GM19324 (cell line): ENCODE measurements around the gene REG1B.

Experiments
- ATAC-seq: cut with Tn5 transposase; IDR thresholded peaks from one replicate; pipeline ENCODE4 v1.9.1; 2021; ENCODE audit warnings: mild to moderate bottlenecking, moderate library complexity; ENCODE audit not compliant: unreplicated experiment, low FRiP score

The REG1B gene, protein sequence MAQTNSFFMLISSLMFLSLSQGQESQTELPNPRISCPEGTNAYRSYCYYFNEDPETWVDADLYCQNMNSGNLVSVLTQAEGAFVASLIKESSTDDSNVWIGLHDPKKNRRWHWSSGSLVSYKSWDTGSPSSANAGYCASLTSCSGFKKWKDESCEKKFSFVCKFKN

GRCh38 chr2:79087785-79088364 is at the start of gene REG1B:
Gene REG1B, minus strand, starts transcription at chr2:79087993. Its CDS starts 381 bp downstream, at chr2:79087612.
- no peak for ATAC-seq

DNA sequence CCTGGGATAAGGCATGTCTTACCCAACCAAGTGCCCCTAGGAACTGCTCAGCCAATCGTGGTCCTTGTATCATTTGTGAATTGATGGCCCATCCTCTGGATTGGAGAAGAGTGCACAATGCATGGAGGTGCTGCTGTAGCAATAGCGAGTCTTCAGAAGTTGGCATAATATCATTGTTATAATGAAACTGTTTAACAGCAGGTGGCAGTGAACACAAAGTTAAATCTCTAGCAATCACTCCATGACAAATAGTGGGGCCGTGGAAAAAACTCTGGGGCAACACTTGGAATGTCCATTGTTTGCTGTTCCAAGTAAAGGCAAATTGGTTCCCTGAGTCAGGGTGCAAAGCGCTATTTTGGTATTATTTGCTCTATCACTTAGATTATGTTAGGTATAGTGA is 43.9 kb upstream of the REG1B start:
- no peak for ATAC-seq

DNA sequence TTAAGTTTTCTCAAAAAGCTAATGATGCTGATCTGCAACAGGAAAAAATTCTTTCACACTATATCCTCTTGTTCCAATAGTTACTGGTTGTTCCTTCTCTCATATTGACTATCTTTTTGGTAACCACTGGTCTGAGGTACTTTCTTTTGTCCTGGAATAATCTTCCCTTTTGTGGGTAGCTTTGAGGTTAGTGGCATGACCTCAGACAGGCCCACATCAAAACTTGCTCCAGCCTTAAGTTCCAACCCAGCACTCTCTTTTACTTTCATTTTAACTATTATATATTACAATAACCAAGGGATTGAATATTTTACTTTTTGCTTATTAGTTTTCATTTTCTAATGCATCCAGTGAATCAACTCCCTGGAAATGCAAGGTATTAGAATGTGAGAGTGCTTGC is 42.0 kb upstream of the REG1B start:
- ATAC-seq: no peak

GRCh38 chr2:79129260-79129659 is 41.5 kb upstream of the REG1B start:
- ATAC-seq: no peak

DNA sequence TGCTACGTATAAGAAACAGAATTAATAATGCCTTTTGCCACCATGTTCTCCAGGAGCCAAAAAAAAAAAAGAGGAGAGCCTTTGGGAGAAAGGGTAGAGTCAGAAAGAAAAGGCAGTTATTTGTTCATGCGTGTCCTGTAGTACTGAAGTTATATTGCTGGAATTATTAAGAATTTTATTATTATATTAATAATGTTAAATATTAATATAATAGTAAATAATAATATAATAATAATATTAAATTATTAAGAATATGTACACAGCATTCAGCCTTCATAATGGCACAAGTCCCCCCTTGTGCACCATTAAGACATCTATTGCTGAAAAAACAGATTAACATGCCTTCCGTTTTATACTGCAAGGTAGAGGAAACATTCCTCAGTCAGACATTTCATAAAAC is 40.6 kb upstream of the REG1B start:
- ATAC-seq: no peak

DNA sequence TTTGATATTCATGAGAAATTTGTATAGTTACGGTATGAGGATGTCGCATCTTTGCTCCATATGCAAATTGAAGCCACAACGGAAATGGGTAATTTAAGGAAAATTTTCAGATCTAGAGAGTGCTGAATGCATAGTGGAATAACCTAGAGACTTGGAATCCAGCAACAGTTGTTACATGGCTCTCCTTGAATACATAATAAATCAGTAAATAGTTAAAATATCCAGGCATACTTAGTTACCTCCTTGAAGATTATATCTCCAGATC is 37.9 kb upstream of the REG1B start:
- ATAC-seq: no peak

DNA sequence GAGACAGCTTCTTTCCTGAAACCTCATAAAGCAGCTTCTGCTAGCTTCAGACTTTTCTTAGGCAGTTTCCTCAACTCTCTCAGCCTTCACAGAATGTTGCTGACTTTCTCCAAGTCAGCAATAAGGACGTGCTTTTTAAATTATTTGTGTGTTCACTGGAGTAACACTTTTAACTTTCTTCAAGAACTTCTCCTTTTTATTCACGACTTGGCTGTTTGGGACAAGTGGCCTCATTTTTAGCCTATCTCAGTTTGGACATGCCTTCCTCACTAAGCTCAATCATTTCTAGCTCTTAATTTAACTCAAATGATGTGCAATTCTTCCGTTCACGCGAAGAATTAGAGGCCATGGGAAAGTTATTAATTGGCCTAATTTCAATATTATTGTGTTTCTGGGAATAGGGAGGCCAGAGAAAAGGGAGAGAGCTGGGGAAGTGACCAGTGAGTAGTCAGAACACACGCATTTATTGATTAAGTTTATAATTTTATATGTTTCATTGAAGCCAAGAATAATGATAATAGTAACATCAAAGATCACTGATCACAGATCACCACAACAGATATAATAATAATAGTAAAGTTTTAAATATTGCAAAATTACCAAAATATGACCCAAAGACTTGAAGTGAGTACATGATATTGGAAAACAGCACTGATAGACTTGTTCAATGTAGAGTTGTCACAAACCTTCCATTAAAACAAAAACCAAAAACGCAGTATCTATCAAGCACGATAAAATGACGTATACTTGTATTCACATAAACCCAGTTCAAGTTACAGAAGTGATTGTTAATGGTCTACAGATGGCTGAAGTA is 37.3 kb upstream of the REG1B start:
- ATAC-seq: no peak

DNA sequence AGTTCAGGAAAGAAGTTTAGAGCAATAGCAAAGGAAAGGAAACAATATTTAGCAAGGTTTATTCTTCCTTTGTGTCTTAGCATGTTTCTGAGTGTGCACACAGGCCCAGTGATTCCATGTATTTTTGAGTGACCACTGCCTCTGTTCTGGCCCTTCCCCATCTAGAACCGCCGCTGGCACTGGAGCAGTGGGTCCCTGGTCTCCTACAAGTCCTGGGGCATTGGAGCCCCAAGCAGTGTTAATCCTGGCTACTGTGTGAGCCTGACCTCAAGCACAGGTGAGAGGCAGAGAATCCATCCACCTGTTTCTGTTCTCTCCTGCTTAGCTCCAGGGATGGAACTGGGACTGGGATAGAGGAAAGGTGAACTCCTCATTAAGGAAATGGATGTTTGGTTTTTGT is 34.9 kb upstream of the REG1B start:
- no peak for ATAC-seq

DNA sequence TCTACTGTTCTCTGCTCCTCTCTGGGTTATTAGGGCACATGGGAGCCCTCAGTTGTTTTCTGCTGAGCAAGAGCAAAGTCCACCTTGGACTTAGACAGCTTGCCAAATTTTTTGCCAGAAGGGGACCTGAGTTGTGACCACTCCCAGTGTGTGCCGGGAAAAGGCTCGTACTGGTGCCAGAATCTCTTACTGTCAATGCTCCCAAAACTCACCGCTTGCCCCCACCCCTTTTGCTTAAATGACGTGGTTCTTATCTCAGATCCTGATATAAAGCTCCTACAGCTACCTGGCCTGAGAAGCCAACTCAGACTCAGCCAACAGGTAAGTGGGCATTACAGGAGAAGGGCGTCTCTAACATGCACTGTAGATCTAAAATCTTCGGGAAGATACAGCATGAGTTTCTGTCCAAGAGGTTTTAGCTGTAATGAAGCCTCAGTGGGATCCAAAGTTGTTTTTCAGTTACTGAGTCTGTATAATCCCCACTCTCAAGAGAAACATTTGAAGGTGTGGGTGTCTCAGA is 32.5 kb upstream of the REG1B start, which contains the start of gene REG1A:
Gene REG1A, plus strand, starts transcription at position 295 of the 520 bp plus-strand sequence. CDS start 374 bp downstream, outside the sequence.
- no peak for ATAC-seq

DNA sequence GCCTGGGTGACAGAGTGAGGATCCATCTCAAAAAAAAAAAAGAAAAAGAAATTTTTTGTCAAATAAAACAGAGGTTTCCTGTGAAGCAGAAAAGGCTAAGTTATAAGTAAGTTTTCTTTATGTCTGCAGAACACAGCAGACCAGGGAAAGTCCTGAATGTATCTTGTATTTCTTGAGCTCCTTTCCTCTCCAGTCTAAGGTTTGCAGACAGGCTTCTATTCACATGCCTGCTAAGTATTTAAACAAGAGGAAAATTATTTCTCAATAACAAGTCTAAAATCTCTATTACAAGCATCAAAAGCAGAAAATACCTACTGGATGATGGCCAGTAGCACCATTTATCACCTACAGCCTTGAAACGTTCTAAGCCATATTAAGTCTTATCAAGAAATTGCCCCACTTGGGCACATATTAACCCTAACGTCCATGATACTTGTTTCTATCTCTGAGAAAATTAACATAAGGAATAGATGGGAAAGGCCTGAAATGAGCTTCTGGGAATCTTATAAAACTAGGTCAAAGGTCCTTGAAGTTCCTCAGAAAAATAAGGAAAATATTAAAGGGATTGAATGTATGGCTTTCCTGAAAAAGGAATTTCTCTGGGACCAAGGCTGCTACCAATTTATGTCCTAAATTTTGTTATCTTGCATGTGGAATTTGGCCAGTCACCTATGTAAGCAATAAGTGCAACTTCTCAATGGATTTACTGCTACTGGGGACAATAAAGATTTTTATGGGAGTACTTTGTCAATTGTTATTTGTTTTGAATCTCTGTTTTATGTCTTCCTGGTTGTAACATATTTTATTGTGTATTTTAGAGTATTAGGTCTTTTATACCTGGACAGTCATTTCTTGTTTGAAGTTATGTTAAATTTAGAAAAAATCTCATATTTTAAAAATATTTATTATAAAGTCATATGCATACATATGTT is 29.5 kb upstream of the REG1B start:
- ATAC-seq: no peak

DNA sequence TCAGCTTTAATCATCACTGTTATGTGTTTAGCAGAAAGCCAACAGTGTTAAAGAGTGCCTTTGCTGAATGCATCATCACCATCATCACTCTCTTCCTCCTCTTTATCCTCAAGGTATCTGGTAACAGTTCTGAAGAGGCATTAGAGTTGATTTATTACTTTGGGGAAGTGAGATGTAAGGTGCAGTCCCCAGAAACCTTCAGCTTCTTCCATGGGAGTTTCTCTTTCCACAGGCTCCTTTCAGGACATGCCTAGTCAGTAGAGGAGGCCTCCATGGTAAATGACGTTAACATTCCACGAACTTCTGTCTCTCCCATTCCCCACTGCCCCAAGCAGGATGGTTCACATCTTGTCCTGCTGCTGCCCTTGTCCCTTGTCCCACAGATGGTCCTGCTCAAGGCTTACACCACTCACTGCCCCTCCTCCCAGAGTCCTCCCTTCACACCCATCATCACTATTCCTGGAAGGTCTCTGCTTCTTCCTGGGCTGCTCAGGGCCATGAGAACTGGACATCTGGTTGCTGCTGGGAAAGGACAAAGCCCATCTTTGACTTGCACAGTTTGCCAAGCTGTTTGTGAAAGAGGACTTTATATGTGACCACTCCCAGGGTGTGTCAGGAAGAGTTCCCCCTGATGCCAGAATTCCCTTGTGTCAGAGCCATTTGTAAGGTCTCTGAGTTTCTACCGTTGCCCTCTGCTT is 27.2 kb upstream of the REG1B start:
- no peak for ATAC-seq

GRCh38 chr2:79112269-79112668 is 24.5 kb upstream of the REG1B start:
- ATAC-seq: no peak

GRCh38 chr2:79105259-79105658 is 17.5 kb upstream of the REG1B start:
- no peak for ATAC-seq

DNA sequence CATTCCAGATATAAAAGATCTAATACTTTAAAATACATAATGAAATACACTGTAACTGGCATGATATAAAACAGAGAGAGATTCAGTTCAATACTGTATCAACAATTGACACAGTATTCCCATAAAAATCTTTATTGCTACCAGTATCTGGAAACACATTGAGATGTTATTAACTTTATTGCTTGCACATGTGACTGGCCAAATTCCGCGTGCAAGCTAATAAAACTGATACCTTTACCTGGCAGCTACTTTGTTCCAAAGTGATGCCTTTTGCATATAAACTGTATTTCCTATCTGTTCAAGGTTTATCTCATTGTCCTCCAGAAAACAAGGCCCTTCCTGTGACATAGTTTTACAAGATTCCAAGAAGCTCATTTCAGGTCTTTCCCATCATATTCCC is 15.4 kb upstream of the REG1B start:
- no peak for ATAC-seq

DNA sequence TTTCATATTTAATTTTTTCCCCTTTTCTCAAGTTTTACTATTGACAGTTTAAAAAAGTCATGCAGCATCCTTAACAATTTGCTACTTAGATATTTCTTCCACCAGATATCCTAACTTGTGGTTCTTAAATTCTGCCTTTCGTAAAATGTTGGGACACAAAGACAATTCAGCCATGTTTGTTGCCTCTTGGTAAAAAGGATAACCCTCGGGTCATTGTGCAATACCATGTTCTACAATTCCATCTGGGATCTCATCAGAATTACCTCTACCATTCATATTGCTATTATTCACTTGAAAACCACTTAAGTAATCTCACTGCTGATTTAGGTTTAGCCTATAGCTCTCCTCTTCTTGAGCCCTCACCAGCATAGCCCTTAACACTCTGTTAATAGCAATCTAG is 13.2 kb upstream of the REG1B start:
- no peak for ATAC-seq

DNA sequence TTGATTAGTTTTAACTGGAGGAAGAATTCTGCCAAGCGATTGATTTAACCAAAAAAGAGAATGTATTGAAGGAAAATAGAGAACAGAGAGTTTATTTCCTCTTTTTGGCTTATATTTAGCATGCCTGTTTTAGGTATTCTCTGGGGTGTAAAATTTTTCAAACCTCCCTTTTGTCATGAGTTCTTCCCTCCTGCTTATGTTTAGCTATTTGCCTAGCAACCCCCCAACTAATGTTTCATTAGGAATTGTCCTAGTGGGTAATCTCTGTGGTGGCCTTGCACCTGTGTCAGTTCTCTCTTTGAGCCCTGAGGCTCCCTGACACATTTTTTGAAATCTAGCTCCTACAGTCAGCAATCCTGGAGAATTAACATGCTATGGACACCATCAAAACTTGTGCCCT is 12.5 kb upstream of the REG1B start:
- no peak for ATAC-seq

DNA sequence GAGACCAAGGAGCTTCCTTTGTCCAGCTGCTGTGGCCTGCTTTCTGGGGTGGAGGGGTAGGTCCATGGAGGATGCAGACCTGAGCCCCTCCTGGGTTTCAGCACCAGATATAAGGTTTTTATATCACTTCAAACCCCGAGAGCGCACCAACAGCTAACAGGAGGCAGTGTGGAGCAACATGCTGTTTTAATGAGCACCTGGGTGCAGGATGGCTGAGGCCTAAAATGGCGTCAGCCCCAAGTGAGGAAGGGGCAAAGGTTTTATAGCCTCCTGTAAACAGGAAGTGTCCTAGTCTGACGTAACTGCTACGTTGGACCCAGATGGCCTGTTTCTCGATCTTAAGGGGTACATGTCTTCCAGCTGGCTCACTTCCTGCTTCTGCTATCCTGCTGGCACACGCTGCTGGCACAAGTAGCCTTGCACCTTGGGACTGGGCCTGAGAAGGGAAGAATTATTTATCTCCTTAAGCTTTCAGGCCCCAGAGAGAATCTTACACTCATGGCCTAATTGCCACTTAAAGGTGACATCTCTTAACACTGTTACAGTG is 11.4 kb upstream of the REG1B start:
- no peak for ATAC-seq

DNA sequence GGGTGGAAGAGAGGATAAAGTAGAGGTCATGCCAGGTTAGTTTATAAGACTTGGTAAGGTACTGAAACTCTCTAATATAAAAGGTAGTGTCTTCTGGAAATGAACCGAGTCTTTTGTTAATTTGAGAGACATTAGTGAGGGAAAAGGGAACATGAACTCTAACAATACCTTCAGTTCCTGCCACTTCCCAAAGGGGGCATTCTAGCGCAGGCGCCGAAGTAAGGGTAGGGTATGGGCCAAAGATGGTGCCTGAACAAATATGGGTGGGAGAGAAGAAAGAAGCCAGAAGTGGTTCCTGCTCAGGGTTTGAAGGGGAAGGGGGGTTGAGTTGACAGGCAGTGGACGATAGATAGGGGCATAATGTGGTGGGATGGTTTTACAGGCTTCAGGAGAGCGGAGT is 10.1 kb upstream of the REG1B start:
- ATAC-seq: no peak

- ATAC-seq: no peak
These were observed 2.9 kb upstream of the REG1B start for GRCh38 chr2:79090693-79091092.

- no peak for ATAC-seq
These were observed 1.5 kb downstream of the REG1B start for GRCh38 chr2:79086255-79086654.
